H1 (cell line): ENCODE data around the gene COX5A. TPM values are rescaled to one million over a fixed set of nuclear protein-coding genes. Genes with fewer than 3 reads are reported as not detected.
A peak's percentile ranks its signal among the peaks of the same experiment; 100 is the strongest.

Experiments used
- CTCF ChIA-PET: fragments of 300-600 bp; sonication (Branson Sonifier 250); formaldehyde crosslinking; loops from one replicate; lab custom pipeline; 2021; ENCODE audit not compliant: partially characterized antibody; lab: Charles Lee
- POLR2A ChIA-PET: fragments of 300-600 bp; sonication (Branson Sonifier 250); formaldehyde crosslinking; loops from one replicate; lab custom pipeline; 2021; ENCODE audit warnings: inconsistent platforms; ENCODE audit not compliant: partially characterized antibody; lab: Charles Lee
- DNase-seq, 2 experiments: peaks; one replicate each; pipeline versions ENCODE4 v3.0.0 to v3.0.0-alpha.2; 2010 to 2022; ENCODE audit warnings: low spot score in 2 of 2, low read depth in 1 of 2, mixed read lengths in 1 of 2
- FAIRE-seq: peaks from 2 replicates; lab custom pipeline; 2011; peaks lifted over from hg19 to GRCh38; lab: Jason Lieb, UNC
- H2AFZ ChIP-seq: 2 replicates; pipeline ENCODE4 v1.8.1; 2012; ENCODE audit warnings: low read length, inconsistent platforms
- H2AK5ac ChIP-seq: 2 replicates; pipeline ENCODE4 v1.6.1; 2013; ENCODE audit warnings: low read depth, low read length
- H2BK120ac ChIP-seq: replicated peaks from 2 replicates; pipeline ENCODE3; 2013; ENCODE audit warnings: low read depth, low read length, inconsistent platforms
- H2BK12ac ChIP-seq: 2 replicates; pipeline ENCODE4 v1.6.1; 2013; ENCODE audit warnings: low read depth, low read length
- H2BK15ac ChIP-seq: 2 replicates; pipeline ENCODE4 v1.6.1; 2013; ENCODE audit warnings: low read length
- H2BK20ac ChIP-seq: 2 replicates; pipeline ENCODE4 v1.6.1; 2013; ENCODE audit warnings: low read length
- H2BK5ac ChIP-seq: 2 replicates; pipeline ENCODE4 v1.6.1; 2013; ENCODE audit warnings: low read depth, low read length
- H3K14ac ChIP-seq: 2 replicates; pipeline ENCODE4 v1.6.1; 2013; ENCODE audit warnings: inconsistent platforms; ENCODE audit not compliant: insufficient read length
- H3K18ac ChIP-seq: 2 replicates; pipeline ENCODE4 v1.6.1; 2013; ENCODE audit warnings: low read length; ENCODE audit errors: extremely low read depth
- H3K23ac ChIP-seq: 2 replicates; pipeline ENCODE4 v1.6.1; 2013; ENCODE audit warnings: inconsistent platforms; ENCODE audit not compliant: insufficient read length
- H3K23me2 ChIP-seq: 2 replicates; pipeline ENCODE4 v1.6.1; 2013; ENCODE audit warnings: low read depth, low read length
- H3K27ac ChIP-seq: 2 replicates; pipeline ENCODE4 v1.6.1; 2011; ENCODE audit warnings: low read depth, low read length, inconsistent platforms
- H3K27me3 ChIP-seq, 4 experiments: replicated peaks in 1 of 4; 1 replicate in 1 of 4; 2 replicates in 3 of 4; pipeline versions ENCODE4 v1.6.1 to v1.8.1; 2011 to 2013; ENCODE audit warnings: low read length in 3 of 4, mild to moderate bottlenecking in 3 of 4, inconsistent platforms in 2 of 4, mixed read lengths in 2 of 4, moderate library complexity in 1 of 4; ENCODE audit not compliant: control insufficient read depth in 3 of 4, insufficient read depth in 3 of 4; ENCODE audit errors: extremely low read depth in 1 of 4
- H3K36me3 ChIP-seq, 4 experiments: 2 replicates each; pipeline versions ENCODE4 v1.6.1 to v1.8.1; 2011 to 2013; ENCODE audit warnings: mild to moderate bottlenecking in 4 of 4, low read length in 3 of 4, moderate library complexity in 2 of 4, control low read depth in 1 of 4, inconsistent platforms in 1 of 4; ENCODE audit not compliant: insufficient read depth in 4 of 4, control insufficient read depth in 2 of 4
- H3K4ac ChIP-seq: replicated peaks from 2 replicates; pipeline ENCODE3; 2013; ENCODE audit warnings: low read length, low read depth, mixed read lengths, inconsistent platforms; ENCODE audit not compliant: insufficient read length
- H3K4me1 ChIP-seq, 4 experiments: replicated peaks in 1 of 4; 1 replicate in 1 of 4; 2 replicates in 3 of 4; pipeline versions ENCODE4 v1.6.1 to v1.8.1; 2011 to 2013; ENCODE audit warnings: low read length in 3 of 4, inconsistent platforms in 2 of 4, mixed read lengths in 1 of 4; ENCODE audit not compliant: insufficient read depth in 4 of 4, control insufficient read depth in 3 of 4
- H3K4me2 ChIP-seq, 2 experiments: 2 replicates each; pipeline versions ENCODE4 v1.6.1 to v1.8.1; 2011 to 2013; ENCODE audit warnings: low read depth in 2 of 2, low read length in 2 of 2, control low read depth in 1 of 2, inconsistent platforms in 1 of 2, mild to moderate bottlenecking in 1 of 2; ENCODE audit not compliant: insufficient read depth in 1 of 2
- H3K4me3 ChIP-seq, 4 experiments: fragments of 200-600, 300-600 bp in 1 of 4; sonication (generic), shearing (Covaris generic), sonication (Bioruptor Twin) in 1 of 4; 2 replicates each; pipeline versions ENCODE4 v1.5.1 to v1.8.1; 2011 to 2016; ENCODE audit warnings: low read length in 4 of 4, low read depth in 3 of 4, control low read depth in 2 of 4, inconsistent platforms in 2 of 4, mild to moderate bottlenecking in 2 of 4, mixed read lengths in 1 of 4, moderate library complexity in 1 of 4; ENCODE audit not compliant: insufficient read depth in 2 of 4; ENCODE audit errors: extremely low read depth in 1 of 4
- H3K56ac ChIP-seq: replicated peaks from 2 replicates; pipeline ENCODE3; 2013; ENCODE audit warnings: low read depth, mild to moderate bottlenecking, mixed read lengths, low read length, inconsistent platforms; ENCODE audit not compliant: insufficient read length
- H3K79me1 ChIP-seq: 2 replicates; pipeline ENCODE4 v1.6.1; 2013; ENCODE audit warnings: low read depth, low read length, control low read depth
- H3K79me2 ChIP-seq, 2 experiments: 2 replicates each; pipeline versions ENCODE4 v1.6.1 to v1.8.1; 2012 to 2013; ENCODE audit warnings: low read length in 2 of 2, mild to moderate bottlenecking in 2 of 2, inconsistent platforms in 1 of 2; ENCODE audit not compliant: insufficient read depth in 2 of 2, control insufficient read depth in 1 of 2
- H3K9ac ChIP-seq, 4 experiments: replicated peaks in 1 of 4; 1 replicate in 1 of 4; 2 replicates in 3 of 4; pipeline versions ENCODE4 v1.6.1 to v1.8.1; 2011 to 2013; ENCODE audit warnings: low read depth in 3 of 4, low read length in 3 of 4, control low read depth in 2 of 4, mild to moderate bottlenecking in 2 of 4, moderate library complexity in 2 of 4, inconsistent platforms in 1 of 4; ENCODE audit errors: extremely low read depth in 1 of 4
- H3K9me3 ChIP-seq, 2 experiments: 2 replicates each; pipeline versions ENCODE4 v1.6.1 to v1.8.1; 2012 to 2013; ENCODE audit warnings: mild to moderate bottlenecking in 2 of 2, moderate library complexity in 2 of 2, control low read depth in 1 of 2, inconsistent platforms in 1 of 2, low read depth in 1 of 2, low read length in 1 of 2, mixed read lengths in 1 of 2; ENCODE audit not compliant: insufficient read depth in 2 of 2
- H4K20me1 ChIP-seq, 2 experiments: replicated peaks in 1 of 2; 2 replicates each; pipeline versions ENCODE3 to v1.8.1; 2011 to 2013; ENCODE audit warnings: inconsistent platforms in 2 of 2, low read length in 2 of 2, mild to moderate bottlenecking in 1 of 2; ENCODE audit not compliant: insufficient read depth in 2 of 2, control insufficient read depth in 1 of 2
- H4K5ac ChIP-seq: 2 replicates; pipeline ENCODE4 v1.6.1; 2013; ENCODE audit warnings: low read length, low read depth, mixed read lengths, inconsistent platforms; ENCODE audit not compliant: insufficient read length
- H4K8ac ChIP-seq: 2 replicates; pipeline ENCODE4 v1.8.0; 2013; ENCODE audit warnings: mild to moderate bottlenecking, moderate library complexity, low read length, inconsistent platforms; ENCODE audit not compliant: insufficient read depth; ENCODE audit errors: extremely low read depth
- H4K91ac ChIP-seq: replicated peaks from 2 replicates; pipeline ENCODE3; 2013; ENCODE audit warnings: low read length, mixed read lengths, inconsistent platforms; ENCODE audit not compliant: insufficient read length
- ATF2 ChIP-seq: IDR thresholded peaks from 2 replicates; pipeline ENCODE4 v1.6.1; 2012; ENCODE audit warnings: low read length, inconsistent platforms
- CTBP2 ChIP-seq: IDR thresholded peaks from 2 replicates; pipeline ENCODE4 v1.7.0; 2011; ENCODE audit warnings: borderline replicate concordance, mild to moderate bottlenecking, moderate library complexity, mixed read lengths, low read length; ENCODE audit not compliant: insufficient read depth, insufficient read length
- KDM4A ChIP-seq: IDR thresholded peaks from one replicate; pipeline ENCODE4 v1.7.1; 2012; ENCODE audit warnings: low read depth, mild to moderate bottlenecking, moderate library complexity, low read length, inconsistent platforms; ENCODE audit not compliant: severe bottlenecking
- PHF8 ChIP-seq: fragments of 200-600 bp; sonication (generic); conservative IDR thresholded peaks from 2 replicates; pipeline ENCODE4 v1.7.1; 2012; ENCODE audit warnings: low read depth, mild to moderate bottlenecking, inconsistent platforms, low read length, moderate library complexity
- SAP30 ChIP-seq: fragments of 300-600 bp; sonication (generic); IDR thresholded peaks from 2 replicates; pipeline ENCODE4 v1.7.1; 2012; ENCODE audit warnings: low read length, moderate library complexity, mild to moderate bottlenecking, inconsistent platforms; ENCODE audit not compliant: insufficient read depth, insufficient replicate concordance
- TBP ChIP-seq: IDR thresholded peaks from 2 replicates; pipeline ENCODE4 v1.6.1; 2011; ENCODE audit warnings: low read depth, low read length, improper control_type of control experiment
- TEAD4 ChIP-seq: IDR thresholded peaks from 2 replicates; pipeline ENCODE4 v1.6.1; 2012; ENCODE audit warnings: low read depth, low read length, inconsistent platforms, mixed read lengths
- WGBS, 2 experiments: shearing (Covaris generic) in 1 of 2; methylation state at CpG; one replicate each; pipeline versions ENCODE4 v1.1.6 to v1.1.7; 2013 to 2015; ENCODE audit warnings: low lambda C conversion rate in 2 of 2, mixed read lengths in 2 of 2, inconsistent platforms in 1 of 2, low coverage in 1 of 2, missing lambda C conversion rate in 1 of 2; ENCODE audit not compliant: insufficient replicate concordance in 2 of 2, insufficient coverage in 1 of 2, insufficient read length in 1 of 2; ENCODE audit errors: extremely low coverage in 1 of 2, missing lambda C conversion rate in 1 of 2; 5-methylcytosine and 5-hydroxymethylcytosine counted together
- polyA plus RNA-seq, 7 experiments: library from polyadenylated mRNA; depleted of rRNA in 3 of 7; stranded (reverse) in 5 of 7; unstranded in 2 of 7; fragments of >200 nt in 5 of 7; fragments of 200-250 nt in 2 of 7; gene quantifications; 1 replicate in 5 of 7; 2 replicates in 1 of 7; 4 replicates in 1 of 7; pipeline versions ENCODE4 v1.2.1 to v1.2.3, GENCODE V29; 2011 to 2013; ENCODE audit warnings: missing spikeins in 2 of 7, mixed read lengths in 2 of 7
- total RNA-seq: library from RNA; stranded (reverse); fragmentation: NEBNext Ultra II Directional; extraction: Animal tissue kit (Norgen Biotek cat#: 25700); gene quantifications from 2 replicates; pipeline ENCODE4 v1.2.1, GENCODE V29; 2021

Gene COX5A
- total and polyA plus RNA-seq, 2 of the 8 experiments (the other 6 are each of a cell fraction or from before 2014, with no cell fraction given) = 270 to 367 TPM

DNA sequence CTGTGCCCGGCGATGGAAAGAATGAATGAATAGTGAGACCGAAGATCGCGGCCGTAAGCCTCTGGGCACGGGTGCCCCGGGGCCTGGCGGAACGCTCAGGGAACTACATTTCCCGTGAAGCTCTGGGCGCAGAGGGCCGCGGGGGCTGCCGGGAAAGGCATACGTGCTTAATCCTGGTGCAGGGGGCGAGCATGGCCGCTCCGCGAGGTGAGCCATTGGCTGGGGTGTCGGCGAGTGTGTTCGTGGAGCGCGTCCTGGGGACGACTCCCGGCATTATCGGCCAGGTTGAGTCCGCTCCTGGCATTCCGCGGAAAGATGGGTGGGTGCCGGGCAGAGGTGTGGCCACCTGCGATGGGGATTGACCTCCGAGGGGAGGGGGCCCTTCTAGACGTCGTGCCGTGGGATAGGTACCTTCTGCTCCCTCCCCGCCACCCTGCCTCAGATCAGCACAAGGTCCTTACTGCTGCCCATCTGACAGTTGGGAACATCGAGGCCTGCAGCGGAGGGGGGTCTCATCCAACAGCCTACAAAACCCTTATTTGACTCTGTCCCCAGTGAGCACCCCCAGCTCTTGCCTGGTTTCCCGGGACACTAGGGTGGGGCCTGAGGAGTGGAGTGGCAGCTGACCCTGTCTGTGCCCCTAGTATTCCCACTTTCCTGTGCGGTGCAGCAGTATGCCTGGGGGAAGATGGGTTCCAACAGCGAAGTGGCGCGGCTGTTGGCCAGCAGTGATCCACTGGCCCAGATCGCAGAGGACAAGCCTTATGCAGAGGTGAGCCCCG, 47.8 kb downstream of the COX5A start, which contains the start of gene MPI:
Gene MPI, plus strand, starts transcription at position 160 of the 782 bp plus-strand sequence. Its CDS starts 32 bp downstream, at position 192.
- POLR2A ChIA-PET = interaction anchor here (0.6 to 7.0 kb wide), 15 partner anchors 10 to 131 kb away, joined by 3 to 116 read pairs (median 4); partner anchors contain the start of genes FAM219B and SCAMP2
- no peak; the same call in 1 of the 2 replicates for TF ChIP-seq ATF2
- no peak for TF ChIP-seq TEAD4
- peak; percentile 71 for TF ChIP-seq SAP30
- peak; percentile 82 for TF ChIP-seq TBP
- TF ChIP-seq PHF8 = peak; percentile 99
- no peak for TF ChIP-seq CTBP2
- TF ChIP-seq KDM4A = peak; percentile 93

More for the DNA sequence above, 47.8 kb downstream of the COX5A start, which contains the start of gene MPI:
- H3K27ac ChIP-seq = peak within 1 kb of the TSS; percentile 90
- peak within 1 kb of the TSS; percentile 96 for H4K91ac ChIP-seq
- WGBS, 2 experiments = 4% methylated on average over 45 of the region's 47 CpGs; no CpG with 5 or more reads in 1 of the 2 experiments
- no peak within 1 kb of the TSS for H3K14ac ChIP-seq
- peak within 1 kb of the TSS; percentile 80; the same call in 1 of the 2 replicates for H2BK5ac ChIP-seq
- no peaks in the 10 kb centered on the region for H3K9me3 ChIP-seq
- peak within 1 kb of the TSS; percentile 93 for H3K56ac ChIP-seq
- peak within 1 kb of the TSS; percentile 75; the same call in 1 of the 2 replicates for H2AK5ac ChIP-seq
- H2AFZ ChIP-seq = peak within 1 kb of the TSS; percentile 99
- H3K4me2 ChIP-seq = peak within 1 kb of the TSS; percentile 90
- no peak within 1 kb of the TSS for H3K4ac ChIP-seq
- no peaks in the 10 kb centered on the region for H3K79me2 ChIP-seq
- H3K27me3 ChIP-seq = no peaks in the 10 kb centered on the region
- peak within 1 kb of the TSS; percentile 88 for H3K18ac ChIP-seq
- H2BK15ac ChIP-seq = peak within 1 kb of the TSS; percentile 82; the same call in 1 of the 2 replicates
- H4K5ac ChIP-seq = peak within 1 kb of the TSS; percentile 86
- H2BK120ac ChIP-seq = no peak within 1 kb of the TSS
- H3K9ac ChIP-seq = peak within 1 kb of the TSS in 3 of 4 experiments; percentile 89 to 97 (median 95); a peak in 6 of 7 replicates
- FAIRE-seq (no peak), DNase-seq (peak in 1 of 2 experiments; percentile 93)
- H4K8ac ChIP-seq = peak within 1 kb of the TSS; percentile 89; the same call in 1 of the 2 replicates
- H4K20me1 ChIP-seq = no peaks in the 10 kb centered on the region
- CTCF ChIA-PET = interaction anchor here (0.9 to 6.2 kb wide), 6 partner anchors 11 to 119 kb away, joined by 3 to 54 read pairs (median 3); partner anchors contain the start of gene SCAMP2
- H2BK12ac ChIP-seq = 0 out of 2 replicates have a peak within 1 kb of the TSS, but pooled peaks have one; percentile 88
- H3K36me3 ChIP-seq = peaks cover 5 to 18% (median 14%) of the 10 kb centered on the region in 4 experiments; a peak in 5 of 8 replicates
- no peak within 1 kb of the TSS for H2BK20ac ChIP-seq
- peak within 1 kb of the TSS; percentile 80 to 96 (median 88) for H3K4me3 ChIP-seq
- H3K4me1 ChIP-seq = peaks cover 0 to 4% (median 2%) of the 10 kb centered on the region in 4 experiments; a peak in 4 of 7 replicates
- no peak within 1 kb of the TSS for H3K23ac ChIP-seq
- H3K79me1 ChIP-seq = no peaks in the 10 kb centered on the region
- peaks cover 9% of the 10 kb centered on the region for H3K23me2 ChIP-seq
